Mesenchymal stem cell (in vitro differentiated cells and primary cell): Measurements from ENCODE around the gene BPIFB3.
"Not testable (repeated sequence)": the region's sequence is repeated elsewhere in the genome, so short reads cannot be mapped to it uniquely, and the experiment has no call there.

Source experiments
- DNase-seq: peaks from one replicate; pipeline ENCODE4 v3.0.0-alpha.2; 2013
- H2AFZ ChIP-seq: one replicate; pipeline ENCODE4 v1.6.1; 2013; ENCODE audit warnings: low read depth, mild to moderate bottlenecking, control low read depth, inconsistent platforms, low read length, moderate library complexity
- H2AK5ac ChIP-seq: 2 replicates; pipeline ENCODE4 v1.6.1; 2013; ENCODE audit warnings: low read length, moderate library complexity, mild to moderate bottlenecking, inconsistent platforms; ENCODE audit not compliant: severe bottlenecking
- H2BK120ac ChIP-seq: one replicate; pipeline ENCODE4 v1.6.1; 2013; ENCODE audit warnings: low read depth, mild to moderate bottlenecking, inconsistent platforms, low read length, moderate library complexity
- H2BK12ac ChIP-seq, 2 experiments: one replicate each; pipeline ENCODE4 v1.6.1; 2013; ENCODE audit warnings: inconsistent platforms in 2 of 2, low read length in 2 of 2, mild to moderate bottlenecking in 2 of 2, moderate library complexity in 2 of 2, control low read depth in 1 of 2
- H2BK15ac ChIP-seq: one replicate; pipeline ENCODE4 v1.6.1; 2013; ENCODE audit warnings: mild to moderate bottlenecking, low read depth, inconsistent platforms; ENCODE audit not compliant: poor library complexity, severe bottlenecking
- H2BK5ac ChIP-seq: 2 replicates; pipeline ENCODE4 v1.6.1; 2013; ENCODE audit warnings: low read depth, mild to moderate bottlenecking, low read length, control low read depth, inconsistent platforms; ENCODE audit not compliant: poor library complexity, severe bottlenecking
- H3K14ac ChIP-seq, 2 experiments: one replicate each; pipeline ENCODE4 v1.6.1; 2013; ENCODE audit warnings: inconsistent platforms in 2 of 2, low read length in 2 of 2, control low read depth in 1 of 2, mild to moderate bottlenecking in 1 of 2, moderate library complexity in 1 of 2
- H3K18ac ChIP-seq, 2 experiments: one replicate each; pipeline ENCODE4 v1.6.1; 2013; ENCODE audit warnings: inconsistent platforms in 2 of 2, low read length in 2 of 2, control low read depth in 1 of 2, low read depth in 1 of 2, mild to moderate bottlenecking in 1 of 2
- H3K23ac ChIP-seq, 2 experiments: one replicate each; pipeline ENCODE4 v1.6.1; 2013; ENCODE audit warnings: inconsistent platforms in 2 of 2, low read length in 2 of 2, mild to moderate bottlenecking in 2 of 2, moderate library complexity in 2 of 2, control low read depth in 1 of 2
- H3K27ac ChIP-seq: 2 replicates; pipeline ENCODE4 v1.5.1; 2013; ENCODE audit warnings: mild to moderate bottlenecking, moderate library complexity, low read length, control low read depth, inconsistent platforms; ENCODE audit not compliant: poor library complexity, severe bottlenecking
- H3K27me3 ChIP-seq, 2 experiments: 2 replicates each; pipeline versions ENCODE4 v1.6.1 to v1.7.0; 2013; ENCODE audit warnings: low read length in 2 of 2, mild to moderate bottlenecking in 2 of 2, moderate library complexity in 2 of 2, control low read depth in 1 of 2, inconsistent platforms in 1 of 2; ENCODE audit not compliant: control insufficient read depth in 1 of 2, insufficient read depth in 1 of 2
- H3K36me3 ChIP-seq, 2 experiments: 2 replicates each; pipeline versions ENCODE4 v1.6.1 to v1.7.0; 2013; ENCODE audit warnings: low read length in 2 of 2, control low read depth in 1 of 2, inconsistent platforms in 1 of 2, low read depth in 1 of 2, mild to moderate bottlenecking in 1 of 2; ENCODE audit not compliant: insufficient read depth in 2 of 2, control insufficient read depth in 1 of 2
- H3K4ac ChIP-seq, 2 experiments: one replicate each; pipeline ENCODE4 v1.6.1; 2013; ENCODE audit warnings: inconsistent platforms in 2 of 2, low read length in 2 of 2, mild to moderate bottlenecking in 2 of 2, moderate library complexity in 2 of 2, control low read depth in 1 of 2, low read depth in 1 of 2
- H3K4me1 ChIP-seq: 2 replicates; pipeline ENCODE4 v1.6.1; 2013; ENCODE audit warnings: low read depth, low read length, control low read depth; ENCODE audit not compliant: control insufficient read depth, insufficient read depth
- H3K4me2 ChIP-seq: 2 replicates; pipeline ENCODE4 v1.6.1; 2013; ENCODE audit warnings: low read length, mild to moderate bottlenecking, inconsistent platforms; ENCODE audit not compliant: poor library complexity, severe bottlenecking
- H3K4me3 ChIP-seq, 2 experiments: 2 replicates each; pipeline versions ENCODE4 v1.5.1 to v1.7.0; 2013; ENCODE audit warnings: low read length in 2 of 2, mild to moderate bottlenecking in 2 of 2, control low read depth in 1 of 2, low read depth in 1 of 2; ENCODE audit not compliant: insufficient read depth in 1 of 2
- H3K79me1 ChIP-seq: replicated peaks from 2 replicates; pipeline ENCODE4 v1.6.1; 2013; ENCODE audit warnings: mild to moderate bottlenecking, control low read depth, low read length, inconsistent platforms; ENCODE audit not compliant: poor library complexity, severe bottlenecking
- H3K9ac ChIP-seq: 2 replicates; pipeline ENCODE4 v1.7.0; 2013; ENCODE audit warnings: mild to moderate bottlenecking, low read length, moderate library complexity
- H3K9me3 ChIP-seq: 2 replicates; pipeline ENCODE4 v1.7.0; 2013; ENCODE audit warnings: mild to moderate bottlenecking, low read length; ENCODE audit not compliant: control insufficient read depth
- H4K8ac ChIP-seq: one replicate; pipeline ENCODE4 v1.6.1; 2013; ENCODE audit warnings: inconsistent platforms, mild to moderate bottlenecking, low read length, moderate library complexity
- H4K91ac ChIP-seq: one replicate; pipeline ENCODE4 v1.6.1; 2013; ENCODE audit warnings: mild to moderate bottlenecking, low read length, inconsistent platforms
- WGBS: methylation state at CpG from one replicate; pipeline ENCODE4 v1.1.7; 2013; ENCODE audit warnings: mixed read lengths; 5-methylcytosine and 5-hydroxymethylcytosine counted together

The BPIFB3 gene

DNA sequence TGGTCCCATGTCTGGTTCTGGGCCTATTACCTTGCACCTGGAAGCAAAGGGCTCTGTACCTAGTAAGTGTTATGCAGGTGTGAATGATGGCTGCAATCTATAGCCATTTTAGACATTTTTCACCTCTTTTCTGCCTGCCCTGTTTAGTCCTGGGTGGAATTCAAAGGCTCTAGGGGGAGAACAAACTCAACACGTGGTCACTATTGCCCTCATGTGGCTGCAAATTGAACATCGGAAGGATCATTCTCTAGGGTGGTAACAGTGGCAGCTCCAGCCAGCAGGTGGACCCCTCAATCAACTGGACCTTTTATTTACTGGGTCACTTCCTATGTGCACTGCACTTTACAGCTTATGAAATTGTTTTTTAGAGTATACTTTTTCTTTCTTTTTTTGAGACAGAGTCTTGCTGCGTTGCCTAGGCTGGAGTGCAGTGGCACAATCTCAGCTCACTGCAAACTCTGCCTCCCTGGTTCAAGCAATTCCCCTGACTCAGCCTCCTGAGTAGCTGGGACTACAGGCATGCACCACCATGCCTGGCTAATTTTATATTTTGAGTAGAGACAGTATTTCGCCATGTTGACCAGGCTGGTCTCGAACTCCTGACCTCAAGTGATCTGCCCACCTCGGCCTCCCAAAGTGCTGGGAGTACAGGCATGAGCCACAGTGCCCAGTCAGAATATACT is 42.3 kb downstream of the BPIFB3 start:
- H3K14ac ChIP-seq, H4K8ac ChIP-seq, H3K4me2 ChIP-seq, H3K9ac ChIP-seq, H3K4me1 ChIP-seq, H3K23ac ChIP-seq, H2AK5ac ChIP-seq, H2BK15ac ChIP-seq, H3K36me3 ChIP-seq, H3K79me1 ChIP-seq, H3K4ac ChIP-seq, H2BK5ac ChIP-seq, H4K91ac ChIP-seq, H3K4me3 ChIP-seq, H3K27ac ChIP-seq, H3K18ac ChIP-seq, H3K9me3 ChIP-seq, H2AFZ ChIP-seq, H2BK120ac ChIP-seq, H2BK12ac ChIP-seq: not testable (repeated sequence)
- 27% methylated on average over 6 of the region's 6 CpGs for WGBS
- DNase-seq, result peak; percentile 42
- H3K27me3 ChIP-seq, result peaks cover 6 to 46% of the 10 kb centered on the region in 2 experiments

DNA sequence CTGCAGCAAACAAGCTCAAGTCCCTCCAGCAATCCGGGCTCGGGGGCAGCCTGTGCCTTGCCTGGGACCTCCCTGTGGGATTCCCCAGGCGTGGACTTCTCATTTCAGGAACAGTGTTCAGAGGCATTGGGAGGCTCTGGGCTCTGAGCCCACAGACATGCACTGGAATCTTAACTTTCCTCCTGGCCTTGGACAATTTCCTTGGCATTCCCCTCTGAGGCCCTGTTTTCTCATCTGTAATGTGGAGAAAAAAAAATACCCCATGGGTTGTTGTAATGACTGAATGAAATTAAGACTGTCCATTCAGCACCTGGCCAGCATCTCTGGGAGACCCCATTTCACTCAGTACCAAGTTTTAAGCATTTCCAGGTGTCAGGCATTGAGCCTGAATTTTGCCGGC is 43.3 kb downstream of the BPIFB3 start:
- Histone ChIP-seq H3K27ac (no peak overlapping the region), H3K9ac (no peak overlapping the region), H3K4me1 (no peaks in the 10 kb centered on the region), H2BK5ac (no peak overlapping the region), H2BK15ac (no peak overlapping the region), H3K36me3 (no peaks in the 10 kb centered on the region), H2BK12ac (no peak overlapping the region), H3K9me3 (no peaks in the 10 kb centered on the region), H3K23ac (no peak overlapping the region), H2BK120ac (no peak overlapping the region), H2AFZ (no peak overlapping the region), H3K4me3 (no peak overlapping the region), H4K91ac (no peak overlapping the region), H3K79me1 (no peaks in the 10 kb centered on the region), H3K4ac (no peak overlapping the region), H3K27me3 (peaks cover 6 to 38% of the 10 kb centered on the region in 2 experiments), H3K14ac (no peak overlapping the region), H4K8ac (no peak overlapping the region), H3K4me2 (no peak overlapping the region), H3K18ac (no peak overlapping the region), H2AK5ac (no peak overlapping the region)
- DNase-seq, result no peak
- 66% methylated on average over 4 of the region's 4 CpGs for WGBS

DNA sequence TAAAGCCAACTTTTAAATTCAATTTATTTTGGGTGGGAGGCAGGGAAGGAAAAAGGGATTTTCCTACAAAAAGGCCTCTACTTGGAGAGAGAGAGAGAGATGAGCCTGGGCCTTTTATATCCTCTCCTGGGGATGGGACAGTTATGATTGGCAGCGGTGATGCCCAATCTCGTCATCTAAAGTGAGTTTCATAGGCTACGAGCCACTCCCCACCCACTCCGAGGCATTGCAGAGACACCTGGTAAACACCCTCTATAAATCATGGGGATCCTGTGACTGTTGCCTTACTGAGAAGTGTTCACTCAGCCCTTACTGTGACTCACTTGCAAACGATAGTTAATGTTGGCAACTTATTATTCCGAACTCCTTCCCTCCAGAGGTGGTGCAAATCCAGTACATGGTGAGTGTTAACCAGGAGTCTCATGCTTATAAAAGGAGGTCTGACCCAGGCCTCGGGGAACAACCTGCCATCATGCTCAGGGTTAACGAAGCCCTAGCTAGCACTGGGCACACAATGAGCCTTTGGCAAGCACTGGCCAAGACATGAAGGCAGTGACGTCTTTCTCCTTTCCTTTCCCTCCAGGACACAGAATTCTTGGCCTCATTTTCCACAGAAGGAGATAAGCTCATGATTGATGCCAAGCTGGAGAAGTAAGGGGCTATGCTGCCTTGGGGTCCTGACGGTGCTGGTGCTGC is 46.3 kb downstream of the BPIFB3 start:
- Histone ChIP-seq H4K91ac (no peak overlapping the region), H2AFZ (no peak overlapping the region), H3K36me3 (no peaks in the 10 kb centered on the region), H2BK5ac (no peak overlapping the region), H3K27me3 (peaks cover 13 to 53% of the 10 kb centered on the region in 2 experiments), H3K18ac (no peak overlapping the region), H3K4me3 (no peak overlapping the region), H3K14ac (no peak overlapping the region), H2AK5ac (no peak overlapping the region), H3K9ac (no peak overlapping the region), H3K23ac (no peak overlapping the region), H3K4me2 (no peak overlapping the region), H2BK120ac (no peak overlapping the region), H3K27ac (no peak overlapping the region), H3K9me3 (no peaks in the 10 kb centered on the region), H2BK15ac (no peak overlapping the region), H3K79me1 (no peaks in the 10 kb centered on the region), H3K4ac (no peak overlapping the region), H2BK12ac (no peak overlapping the region), H4K8ac (no peak overlapping the region), H3K4me1 (no peaks in the 10 kb centered on the region)
- DNase-seq, result no peak
- WGBS, result 66% methylated on average over 9 of the region's 10 CpGs

DNA sequence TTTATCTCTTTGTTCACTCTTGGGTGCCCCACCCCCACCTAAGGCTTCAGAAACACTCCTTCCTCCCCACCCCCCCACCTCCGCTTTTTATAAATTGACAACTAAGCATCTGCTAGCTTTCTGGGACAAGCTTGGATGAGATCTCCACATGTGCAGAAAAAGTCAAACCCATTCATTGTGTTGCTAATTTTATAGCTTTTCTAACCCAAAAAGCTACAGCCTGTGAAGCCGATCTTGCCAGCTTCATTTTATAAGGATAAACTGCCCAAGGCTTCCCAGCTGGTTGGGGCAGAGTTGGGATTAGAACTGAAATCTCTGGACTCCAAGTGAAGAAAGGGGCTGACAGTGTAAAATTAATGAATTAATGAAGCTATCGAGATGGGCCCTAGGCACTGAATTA is 49.9 kb downstream of the BPIFB3 start:
- Histone ChIP-seq H3K23ac (no peak overlapping the region), H2AK5ac (no peak overlapping the region), H4K91ac (no peak overlapping the region), H3K27ac (no peak overlapping the region), H3K4me3 (no peak overlapping the region), H2AFZ (no peak overlapping the region), H3K4me2 (no peak overlapping the region), H2BK15ac (no peak overlapping the region), H2BK120ac (no peak overlapping the region), H2BK12ac (no peak overlapping the region), H3K79me1 (no peaks in the 10 kb centered on the region), H3K4ac (no peak overlapping the region), H3K9ac (no peak overlapping the region), H4K8ac (no peak overlapping the region), H3K9me3 (no peaks in the 10 kb centered on the region), H2BK5ac (no peak overlapping the region), H3K27me3 (peaks cover 18 to 41% of the 10 kb centered on the region in 2 experiments), H3K4me1 (no peaks in the 10 kb centered on the region), H3K14ac (no peak overlapping the region), H3K18ac (no peak overlapping the region), H3K36me3 (no peaks in the 10 kb centered on the region)
- no peak for DNase-seq
- whole genome bisulfite sequencing, result 84% methylated on average over 2 of the region's 3 CpGs
